Cardiac fibroblast (primary cell): ENCODE measurements around the gene MYADM.

Experiments
- DNase-seq, 2 donors: peaks; one replicate each; pipeline versions ENCODE4 v3.0.0 to v3.0.0-alpha.2; 2010; ENCODE audit warnings: low read depth in 2 of 2
- H3K4me3 ChIP-seq, 2 donors: replicated peaks in 1 of 2; 1 replicate in 1 of 2; 2 replicates in 1 of 2; pipeline ENCODE4 v1.5.1; 2011; ENCODE audit warnings: low read depth in 2 of 2, low read length in 2 of 2, mild to moderate bottlenecking in 2 of 2, moderate library complexity in 1 of 2
- TF ChIP-seq, protein P1 (sequence below): IDR thresholded peaks from one replicate; pipeline ENCODE4 v1.5.1; 2011; ENCODE audit warnings: low read depth, mild to moderate bottlenecking, low read length, inconsistent platforms

Gene MYADM

DNA sequence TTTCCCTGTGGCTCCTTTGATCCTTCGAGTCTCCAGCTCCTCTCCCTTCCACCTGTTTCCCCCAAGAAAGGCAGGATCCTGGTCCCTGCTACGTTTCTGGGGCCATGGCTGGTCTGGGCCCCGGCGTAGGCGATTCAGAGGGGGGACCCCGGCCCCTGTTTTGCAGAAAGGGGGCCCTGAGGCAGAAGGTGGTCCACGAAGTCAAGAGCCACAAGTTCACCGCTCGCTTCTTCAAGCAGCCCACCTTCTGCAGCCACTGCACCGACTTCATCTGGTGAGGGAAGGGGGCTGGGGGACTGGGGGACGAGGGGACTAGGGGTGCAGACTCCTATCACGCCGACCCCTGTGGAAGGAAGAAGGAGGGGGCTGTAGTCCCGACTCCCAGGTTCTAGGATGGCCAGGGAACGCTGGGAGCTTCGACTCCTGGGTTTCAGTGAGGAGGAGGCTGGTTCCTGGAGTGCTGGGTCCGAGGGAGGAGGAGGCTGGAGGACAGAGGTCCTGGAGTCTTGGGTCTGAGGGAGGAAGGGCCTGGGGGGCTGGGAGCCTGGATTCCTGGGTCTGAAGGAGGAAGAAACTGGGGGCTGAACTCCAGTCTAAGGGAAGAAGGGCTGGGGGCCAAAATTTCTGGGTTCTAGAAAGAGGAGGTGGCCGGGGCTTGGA, 14.8 kb downstream of the MYADM start:
- TF ChIP-seq, protein P1, sequence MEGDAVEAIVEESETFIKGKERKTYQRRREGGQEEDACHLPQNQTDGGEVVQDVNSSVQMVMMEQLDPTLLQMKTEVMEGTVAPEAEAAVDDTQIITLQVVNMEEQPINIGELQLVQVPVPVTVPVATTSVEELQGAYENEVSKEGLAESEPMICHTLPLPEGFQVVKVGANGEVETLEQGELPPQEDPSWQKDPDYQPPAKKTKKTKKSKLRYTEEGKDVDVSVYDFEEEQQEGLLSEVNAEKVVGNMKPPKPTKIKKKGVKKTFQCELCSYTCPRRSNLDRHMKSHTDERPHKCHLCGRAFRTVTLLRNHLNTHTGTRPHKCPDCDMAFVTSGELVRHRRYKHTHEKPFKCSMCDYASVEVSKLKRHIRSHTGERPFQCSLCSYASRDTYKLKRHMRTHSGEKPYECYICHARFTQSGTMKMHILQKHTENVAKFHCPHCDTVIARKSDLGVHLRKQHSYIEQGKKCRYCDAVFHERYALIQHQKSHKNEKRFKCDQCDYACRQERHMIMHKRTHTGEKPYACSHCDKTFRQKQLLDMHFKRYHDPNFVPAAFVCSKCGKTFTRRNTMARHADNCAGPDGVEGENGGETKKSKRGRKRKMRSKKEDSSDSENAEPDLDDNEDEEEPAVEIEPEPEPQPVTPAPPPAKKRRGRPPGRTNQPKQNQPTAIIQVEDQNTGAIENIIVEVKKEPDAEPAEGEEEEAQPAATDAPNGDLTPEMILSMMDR, result no peak
- H3K4me3 ChIP-seq, result no peak overlapping the region
- DNase-seq, result no peak

DNA sequence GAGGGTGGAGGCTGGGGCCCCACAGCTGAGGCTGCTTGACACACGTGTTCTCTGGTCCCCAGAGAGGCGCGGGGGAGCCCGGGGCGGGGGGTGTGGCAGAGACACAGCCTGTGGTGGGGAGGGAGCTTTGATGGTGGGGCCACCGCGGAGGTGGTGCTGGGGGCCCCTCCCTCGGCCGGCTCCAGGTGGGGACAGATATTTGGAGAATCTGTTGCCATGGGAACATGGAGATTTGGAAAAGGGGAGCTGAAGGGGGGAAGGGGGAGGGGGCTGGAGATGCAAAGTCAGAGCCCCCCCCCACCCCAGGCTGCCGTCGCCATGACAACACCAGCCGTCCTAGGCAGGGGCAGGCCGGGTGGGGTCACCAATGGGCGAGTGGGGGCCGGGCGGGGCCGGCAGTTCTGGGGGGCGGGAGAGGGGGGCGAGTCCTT, 15.6 kb downstream of the MYADM start:
- TF ChIP-seq, protein P1, result no peak
- no peak for DNase-seq
- H3K4me3 ChIP-seq, result no peak overlapping the region

DNA sequence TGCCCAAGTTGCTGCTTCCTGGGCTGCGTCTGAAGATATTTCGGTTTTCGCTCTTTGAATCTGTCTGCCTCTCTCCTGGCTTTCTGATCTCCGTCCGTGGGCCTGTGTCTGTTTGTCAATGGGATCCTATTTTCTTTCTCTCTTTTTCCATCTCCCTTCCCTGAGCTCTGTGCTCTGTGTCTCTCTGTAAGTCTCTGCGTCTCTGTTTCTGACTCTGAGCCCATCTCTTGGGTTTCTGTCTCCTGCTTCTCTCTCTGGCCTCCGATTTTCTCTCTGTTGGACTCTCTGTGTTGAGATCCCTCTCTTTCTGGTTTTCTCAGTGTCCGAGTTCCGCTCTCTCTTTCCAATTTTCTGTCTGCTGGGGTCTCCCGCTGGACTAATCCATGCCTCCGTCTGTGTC, 16.1 kb downstream of the MYADM start:
- no peak for DNase-seq
- TF ChIP-seq, protein P1, result no peak
- H3K4me3 ChIP-seq, result no peak overlapping the region

DNA sequence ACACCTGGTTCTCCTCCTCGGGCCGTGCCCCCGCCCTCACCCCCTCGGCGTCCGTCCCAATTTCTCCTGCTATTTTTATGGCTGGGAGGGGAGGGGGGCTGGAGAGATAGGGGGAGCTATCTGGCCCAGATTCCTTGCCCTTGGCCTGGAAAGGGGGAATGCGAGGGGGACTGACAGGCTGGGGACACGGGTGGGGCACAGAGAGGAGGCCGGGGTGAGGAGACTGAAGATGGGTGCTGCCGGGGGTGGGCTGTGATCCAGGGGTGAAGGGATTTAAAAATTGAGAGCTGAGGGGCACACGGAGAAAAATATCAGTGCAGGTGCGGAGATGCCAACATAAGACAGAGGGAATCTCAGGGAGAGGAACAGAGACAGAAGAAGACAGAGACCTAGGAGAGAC, 16.6 kb downstream of the MYADM start:
- no peak overlapping the region for H3K4me3 ChIP-seq
- no peak for DNase-seq
- TF ChIP-seq, protein P1, result no peak

DNA sequence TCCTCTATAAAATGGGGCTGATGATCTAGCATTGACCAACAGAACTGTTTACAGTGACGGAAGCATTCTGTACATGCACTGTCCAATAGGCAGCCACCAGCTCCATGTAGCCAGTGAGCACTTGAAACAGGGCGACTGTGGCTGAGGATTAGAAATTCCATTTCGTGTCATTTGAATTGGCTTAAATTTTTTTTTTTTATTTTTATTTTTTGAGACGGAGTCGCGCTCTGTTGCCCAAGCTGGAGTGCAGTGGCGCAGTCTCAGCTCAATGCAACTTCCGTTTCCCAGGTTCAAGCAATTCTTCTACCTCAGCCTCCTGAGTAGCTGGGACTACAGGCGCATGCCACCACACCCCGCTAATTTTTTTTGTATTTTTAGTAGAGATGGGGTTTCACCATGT, 17.4 kb downstream of the MYADM start:
- H3K4me3 ChIP-seq, result no peak overlapping the region
- DNase-seq, result no peak
- TF ChIP-seq, protein P1, result no peak

DNA sequence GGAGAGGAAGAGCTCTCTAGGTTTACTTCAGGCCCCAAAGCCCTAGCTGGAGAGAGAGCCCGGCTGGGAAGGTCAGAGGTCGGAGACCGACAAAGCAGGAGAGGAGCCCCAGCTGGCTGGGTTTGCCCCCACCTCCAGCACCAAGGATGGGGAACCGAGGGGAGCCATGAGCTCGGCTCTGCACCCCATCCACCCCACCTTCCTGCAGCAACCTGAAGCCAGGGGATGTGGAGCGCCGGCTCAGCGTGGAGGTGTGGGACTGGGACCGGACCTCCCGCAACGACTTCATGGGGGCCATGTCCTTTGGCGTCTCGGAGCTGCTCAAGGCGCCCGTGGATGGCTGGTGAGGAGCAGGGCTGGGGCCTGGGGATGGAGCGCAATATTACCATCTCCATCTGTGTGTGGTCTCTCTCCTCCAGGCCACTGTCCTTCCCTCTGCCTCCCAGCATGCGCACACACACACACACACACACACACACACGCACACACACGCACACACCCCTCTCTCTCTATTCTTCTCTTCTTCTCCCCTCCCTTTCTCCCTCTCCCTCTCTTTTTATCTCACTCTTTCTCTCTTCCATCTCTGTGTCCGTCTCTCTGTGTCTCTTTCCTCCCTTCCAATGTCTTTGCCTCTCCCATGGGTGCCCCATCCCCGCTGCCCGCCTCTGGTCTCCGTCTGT, 24.8 kb downstream of the MYADM start:
- TF ChIP-seq, protein P1, result no peak
- no peak overlapping the region for H3K4me3 ChIP-seq
- no peak for DNase-seq
